Sigmoid colon (tissue), 7 donors: ENCODE results near the gene CDKAL1. TPM values are rescaled to one million over a fixed set of nuclear protein-coding genes. Genes with fewer than 3 reads are reported as not detected.

Experiments
- DNase-seq: peaks from one replicate; pipeline ENCODE4 v3.0.0-alpha.2; 2019
- H3K27ac ChIP-seq, 4 donors: fragments of 200-600 bp; sonication (generic); one replicate each; pipeline ENCODE4 v1.5.1; 2016 to 2019; ENCODE audit warnings: mild to moderate bottlenecking in 1 of 4
- H3K27me3 ChIP-seq, 3 donors: fragments of 200-600 bp; sonication (generic); one replicate each; pipeline ENCODE4 v1.5.1; 2019; ENCODE audit warnings: mild to moderate bottlenecking in 1 of 3
- H3K36me3 ChIP-seq, 4 donors: fragments of 200-600 bp; sonication (generic); one replicate each; pipeline ENCODE4 v1.5.1; 2016 to 2019
- H3K4me1 ChIP-seq, 4 donors: fragments of 200-600 bp; sonication (generic); one replicate each; pipeline ENCODE4 v1.5.1; 2017 to 2019
- H3K4me3 ChIP-seq, 4 donors: fragments of 200-600 bp; sonication (generic); one replicate each; pipeline ENCODE4 v1.5.1; 2017 to 2019; ENCODE audit warnings: mild to moderate bottlenecking in 2 of 4, moderate library complexity in 1 of 4
- H3K9me3 ChIP-seq, 4 donors: fragments of 200-600 bp in 3 of 4; sonication (generic) in 3 of 4; one replicate each; pipeline versions ENCODE4 v1.5.1 to v1.6.1; 2013 to 2019
- EP300 ChIP-seq, 4 donors: sonication (generic); formaldehyde crosslinking; IDR thresholded peaks; one replicate each; pipeline ENCODE4 v1.6.1; 2017; ENCODE audit warnings: antibody characterized with exemption in 4 of 4
- POLR2A ChIP-seq, 2 donors: fragments of 450-650 bp; IDR thresholded peaks; one replicate each; pipeline ENCODE4 v1.6.1; 2016; ENCODE audit warnings: antibody characterized with exemption in 2 of 2, mild to moderate bottlenecking in 2 of 2, moderate library complexity in 2 of 2
- POLR2AphosphoS5 ChIP-seq, 4 donors: sonication (generic); formaldehyde crosslinking; IDR thresholded peaks; one replicate each; pipeline ENCODE4 v1.6.1; 2017; ENCODE audit warnings: antibody characterized with exemption in 4 of 4
- WGBS, 2 donors: extraction: QIAGEN DNeasy Blood & Tissue Kit; methylation state at CpG; one replicate each; pipeline ENCODE4 v1.1.7; 2013; 5-methylcytosine and 5-hydroxymethylcytosine counted together
- intact Hi-C: fragments of 100-400 bp; cut with DNase I; formaldehyde crosslinking; loops from one replicate; pipeline ENCODE4 v1.15.1; 2023
- polyA plus RNA-seq, 3 donors: library from polyadenylated mRNA; stranded (reverse); fragments of 200-250 nt; gene quantifications; one replicate each; pipeline ENCODE4 v1.2.3, GENCODE V29; 2013
- total RNA-seq, 4 donors: library from RNA; depleted of rRNA; stranded (reverse); fragments of >200 nt; gene quantifications; one replicate each; pipeline ENCODE4 v1.1.0, GENCODE V29; 2016
- TF ChIP-seq, protein P1 (sequence below), 4 experiments: fragments of 450-650 bp in 3 of 4; fragments of 200-600 bp in 1 of 4; IDR thresholded peaks; one replicate each; pipeline ENCODE4 v1.5.1; 2016 to 2019; ENCODE audit warnings: antibody characterized with exemption in 4 of 4, mild to moderate bottlenecking in 3 of 4, moderate library complexity in 2 of 4
- donor health status: healthy with polysubstance abuse.
- donor health status: Bipolar disorder and iron deficiency.
- donor health status: healthy.

The CDKAL1 gene
- total and polyA plus RNA-seq, 7 donors = 2.8 to 14.7 (median 11.4) TPM

DNA sequence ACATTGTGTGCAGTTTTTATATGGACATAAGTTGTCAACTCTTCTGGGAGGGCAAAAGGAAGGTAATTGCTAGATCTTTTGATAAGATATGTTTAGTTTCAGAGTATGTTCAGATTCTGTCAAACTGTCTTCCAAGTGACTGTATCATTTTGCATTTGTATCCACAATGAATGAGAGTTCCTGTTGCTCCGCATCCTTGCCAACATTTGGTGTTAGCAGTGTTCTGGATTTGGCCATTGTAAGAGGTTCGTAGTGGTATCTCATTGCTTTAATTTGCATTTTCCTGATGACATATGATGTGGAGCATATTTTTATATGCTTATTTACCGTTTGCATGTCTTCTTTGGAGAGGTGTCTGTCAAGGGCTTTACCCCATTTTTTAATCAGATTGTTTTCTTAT lies 150.2 kb downstream of the CDKAL1 start:
- 93 to 95% methylated on average over 3 of the region's 3 CpGs for WGBS, 2 donors
- Histone ChIP-seq H3K9me3 (no peaks in the 10 kb centered on the region), H3K4me3 (no peak overlapping the region), H3K4me1 (peaks cover 0 to 14% (median 4%) of the 10 kb centered on the region in 4 donors), H3K27ac (no peak overlapping the region), H3K36me3 (no peaks in the 10 kb centered on the region), H3K27me3 (no peaks in the 10 kb centered on the region)
- TF ChIP-seq EP300 (IDR thresholded peaks at IDR 0.05) (no peak), POLR2A (IDR thresholded peaks at IDR 0.05) (no peak), POLR2AphosphoS5 (IDR thresholded peaks at IDR 0.05) (no peak)
- TF ChIP-seq, protein P1, sequence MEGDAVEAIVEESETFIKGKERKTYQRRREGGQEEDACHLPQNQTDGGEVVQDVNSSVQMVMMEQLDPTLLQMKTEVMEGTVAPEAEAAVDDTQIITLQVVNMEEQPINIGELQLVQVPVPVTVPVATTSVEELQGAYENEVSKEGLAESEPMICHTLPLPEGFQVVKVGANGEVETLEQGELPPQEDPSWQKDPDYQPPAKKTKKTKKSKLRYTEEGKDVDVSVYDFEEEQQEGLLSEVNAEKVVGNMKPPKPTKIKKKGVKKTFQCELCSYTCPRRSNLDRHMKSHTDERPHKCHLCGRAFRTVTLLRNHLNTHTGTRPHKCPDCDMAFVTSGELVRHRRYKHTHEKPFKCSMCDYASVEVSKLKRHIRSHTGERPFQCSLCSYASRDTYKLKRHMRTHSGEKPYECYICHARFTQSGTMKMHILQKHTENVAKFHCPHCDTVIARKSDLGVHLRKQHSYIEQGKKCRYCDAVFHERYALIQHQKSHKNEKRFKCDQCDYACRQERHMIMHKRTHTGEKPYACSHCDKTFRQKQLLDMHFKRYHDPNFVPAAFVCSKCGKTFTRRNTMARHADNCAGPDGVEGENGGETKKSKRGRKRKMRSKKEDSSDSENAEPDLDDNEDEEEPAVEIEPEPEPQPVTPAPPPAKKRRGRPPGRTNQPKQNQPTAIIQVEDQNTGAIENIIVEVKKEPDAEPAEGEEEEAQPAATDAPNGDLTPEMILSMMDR (IDR thresholded peaks at IDR 0.05) = no peak
- no peak for DNase-seq
- intact Hi-C loops = no loop called here

DNA sequence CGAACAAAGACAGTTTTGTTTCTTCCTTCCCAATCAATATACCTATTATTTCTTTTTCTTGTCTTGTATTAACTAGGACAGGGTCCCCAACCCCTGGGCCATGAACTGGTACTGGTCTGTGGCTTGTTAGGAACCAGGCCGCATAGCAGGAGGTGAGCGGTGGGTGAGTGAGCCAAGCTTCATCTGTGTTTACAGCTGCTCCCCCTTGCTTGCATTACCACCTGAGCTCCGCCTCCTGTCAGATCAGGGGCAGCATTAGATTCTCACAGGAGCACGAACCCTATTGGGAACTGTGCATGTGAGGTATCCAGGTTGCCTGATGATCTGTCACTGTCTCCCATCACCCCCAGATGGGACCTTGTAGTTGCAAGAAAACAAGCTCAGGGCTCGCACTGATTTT lies 151.9 kb downstream of the CDKAL1 start:
- TF ChIP-seq EP300 (IDR thresholded peaks at IDR 0.05) (no peak), POLR2A (IDR thresholded peaks at IDR 0.05) (no peak), POLR2AphosphoS5 (IDR thresholded peaks at IDR 0.05) (no peak)
- TF ChIP-seq, protein P1 (IDR thresholded peaks at IDR 0.05) = no peak
- 96 to 98% methylated on average over 6 of the region's 6 CpGs for WGBS, 2 donors
- no peaks in the 10 kb centered on the region for H3K9me3 ChIP-seq
- intact Hi-C loops = no loop called here
- H3K36me3 ChIP-seq = no peaks in the 10 kb centered on the region
- no peak overlapping the region for H3K27ac ChIP-seq
- H3K4me3 ChIP-seq = no peak overlapping the region
- H3K27me3 ChIP-seq = no peaks in the 10 kb centered on the region
- peaks cover 0 to 4% (median under 1%) of the 10 kb centered on the region in 4 donors for H3K4me1 ChIP-seq
- DNase-seq = no peak

DNA sequence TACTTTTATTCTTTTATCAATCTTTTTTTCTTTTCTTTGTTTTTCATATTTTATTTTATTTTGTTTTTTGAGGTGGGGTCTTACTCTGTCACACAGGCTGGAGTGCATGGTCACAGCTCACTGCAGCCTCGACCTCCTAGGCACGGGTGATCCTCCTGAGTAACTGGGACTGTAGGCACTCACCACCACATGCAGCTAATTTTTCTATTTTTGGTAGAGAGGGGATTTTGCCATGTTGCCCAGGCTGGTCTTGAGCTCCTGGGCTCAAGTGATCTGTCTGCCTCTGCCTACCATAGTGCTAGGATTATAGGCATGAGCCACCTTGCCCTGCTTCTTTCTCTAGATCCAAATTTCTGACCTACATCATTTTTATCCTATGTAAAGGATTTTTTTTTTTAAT lies 153.2 kb downstream of the CDKAL1 start:
- H3K4me3 ChIP-seq = no peak overlapping the region
- H3K9me3 ChIP-seq = no peaks in the 10 kb centered on the region
- H3K27me3 ChIP-seq = no peaks in the 10 kb centered on the region
- WGBS, 2 donors = 91 to 99% methylated on average over 2 of the region's 2 CpGs
- intact Hi-C loops = no loop called here
- TF ChIP-seq EP300 (IDR thresholded peaks at IDR 0.05) = no peak
- TF ChIP-seq POLR2A (IDR thresholded peaks at IDR 0.05) = no peak
- TF ChIP-seq POLR2AphosphoS5 (IDR thresholded peaks at IDR 0.05) = no peak
- TF ChIP-seq, protein P1 (IDR thresholded peaks at IDR 0.05) = no peak
- no peak overlapping the region for H3K27ac ChIP-seq
- no peaks in the 10 kb centered on the region for H3K4me1 ChIP-seq
- no peaks in the 10 kb centered on the region for H3K36me3 ChIP-seq
- DNase-seq = no peak

DNA sequence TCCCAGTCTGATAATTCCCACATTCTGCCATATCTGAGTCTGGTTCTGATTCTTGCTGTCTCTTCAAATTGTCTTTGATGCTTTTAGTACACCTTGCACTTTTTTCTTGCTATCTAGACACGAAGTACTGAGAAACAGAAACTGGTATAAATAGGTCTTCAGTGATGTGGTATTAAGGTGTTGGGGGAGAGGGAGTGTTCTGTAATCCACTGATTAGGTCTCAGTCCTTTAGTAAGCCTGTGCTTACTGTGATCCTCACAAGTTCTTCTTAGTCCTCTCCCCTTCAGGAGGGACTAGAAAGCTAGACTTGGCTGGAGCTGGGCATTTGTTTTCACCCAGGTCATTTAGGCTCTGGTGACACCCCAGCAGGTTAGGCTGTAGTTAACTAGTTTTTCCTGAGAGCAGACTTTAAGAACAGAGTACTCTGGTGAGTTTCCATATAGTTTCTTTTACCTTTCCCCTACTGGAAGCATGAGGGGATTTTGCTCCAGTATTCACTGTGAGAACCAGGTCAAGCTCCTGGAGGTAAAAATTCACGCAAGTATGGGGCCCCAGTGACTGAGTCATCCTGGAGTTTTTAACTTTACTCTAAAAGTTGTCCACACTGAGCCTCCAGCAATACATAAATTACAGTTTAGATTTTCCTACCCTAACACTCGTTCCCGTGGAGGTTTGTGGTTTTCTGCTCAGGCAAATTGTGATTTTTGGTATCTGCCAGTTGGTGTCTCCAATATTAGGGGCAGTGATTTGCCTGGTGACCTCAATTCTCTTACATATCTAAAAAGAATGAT lies 154.6 kb downstream of the CDKAL1 start:
- Histone ChIP-seq H3K4me3 (no peak overlapping the region), H3K27ac (no peak overlapping the region), H3K27me3 (no peaks in the 10 kb centered on the region), H3K36me3 (no peaks in the 10 kb centered on the region), H3K9me3 (no peaks in the 10 kb centered on the region), H3K4me1 (no peaks in the 10 kb centered on the region)
- DNase-seq = no peak
- no peak for TF ChIP-seq POLR2AphosphoS5 (IDR thresholded peaks at IDR 0.05)
- TF ChIP-seq POLR2A (IDR thresholded peaks at IDR 0.05) = no peak
- no peak for TF ChIP-seq EP300 (IDR thresholded peaks at IDR 0.05)
- TF ChIP-seq, protein P1 (IDR thresholded peaks at IDR 0.05) = no peak
- WGBS, 2 donors = 63 to 72% methylated on average over 4 of the region's 4 CpGs
- intact Hi-C loops = no loop called here
